DOHH2 (cell line): ENCODE data around the gene OR6C70.
"Not testable (repeated sequence)": the region's sequence is repeated elsewhere in the genome, so short reads cannot be mapped to it uniquely, and the experiment has no call there.

Experiments
- H3F3A ChIP-seq: fragments of 200-600 bp; sonication (generic), shearing (Covaris generic); 2 replicates; pipeline ENCODE4 v1.6.0; 2016; ENCODE audit warnings: antibody characterized with exemption, mild to moderate bottlenecking; ENCODE audit not compliant: control insufficient read depth, insufficient read depth
- H3K27ac ChIP-seq: fragments of 200-600 bp; sonication (generic); 2 replicates; pipeline ENCODE4 v1.5.1; 2014; ENCODE audit warnings: low read depth, mild to moderate bottlenecking, low read length, moderate library complexity
- H3K27me3 ChIP-seq: fragments of 200-600 bp; sonication (generic); 2 replicates; pipeline ENCODE4 v1.6.1; 2014; ENCODE audit warnings: mild to moderate bottlenecking, low read length, mixed read lengths; ENCODE audit not compliant: control insufficient read depth
- H3K36me3 ChIP-seq: fragments of 200-600 bp; sonication (generic); 2 replicates; pipeline ENCODE4 v1.6.1; 2014; ENCODE audit warnings: mild to moderate bottlenecking, low read length, moderate library complexity, mixed read lengths; ENCODE audit not compliant: control insufficient read depth
- H3K4me1 ChIP-seq: fragments of 200-600 bp; sonication (generic); 2 replicates; pipeline ENCODE4 v1.6.1; 2014; ENCODE audit warnings: mild to moderate bottlenecking, low read length, mixed read lengths; ENCODE audit not compliant: control insufficient read depth
- H3K4me2 ChIP-seq: fragments of 200-600 bp; sonication (generic); 2 replicates; pipeline ENCODE4 v1.6.0; 2014; ENCODE audit warnings: mild to moderate bottlenecking, low read length, moderate library complexity
- H3K4me3 ChIP-seq: fragments of 200-600 bp; sonication (generic); 2 replicates; pipeline ENCODE4 v1.5.1; 2014; ENCODE audit warnings: mild to moderate bottlenecking, low read length, mixed read lengths
- H3K79me2 ChIP-seq: fragments of 200-600 bp; sonication (generic); 2 replicates; pipeline ENCODE4 v1.6.1; 2014; ENCODE audit warnings: mild to moderate bottlenecking, low read length, mixed read lengths; ENCODE audit not compliant: control insufficient read depth
- H3K9me2 ChIP-seq: fragments of 200-600 bp; sonication (generic); replicated peaks from 2 replicates; pipeline ENCODE4 v1.6.1; 2014; ENCODE audit warnings: mild to moderate bottlenecking, low read length, mixed read lengths; ENCODE audit not compliant: control insufficient read depth
- H3K9me3 ChIP-seq: fragments of 200-600 bp; sonication (generic); 2 replicates; pipeline ENCODE4 v1.6.1; 2014; ENCODE audit warnings: antibody characterized with exemption, low read length, mixed read lengths; ENCODE audit not compliant: control insufficient read depth, insufficient read depth
- H4K20me1 ChIP-seq: fragments of 200-600 bp; sonication (generic); 2 replicates; pipeline ENCODE4 v1.6.0; 2014; ENCODE audit warnings: low read depth, mild to moderate bottlenecking, antibody characterized with exemption, low read length, moderate library complexity; ENCODE audit not compliant: control insufficient read depth, insufficient read depth
- EZH2phosphoT487 ChIP-seq: fragments of 200-600 bp; sonication (generic); IDR thresholded peaks from 2 replicates; pipeline ENCODE4 v1.6.1; 2017; ENCODE audit warnings: borderline replicate concordance, mild to moderate bottlenecking, antibody characterized with exemption, low read length, moderate library complexity, mixed read lengths
- TF ChIP-seq, protein P1 (sequence below): fragments of 200-600 bp; sonication (generic); IDR thresholded peaks from one replicate; pipeline ENCODE4 v1.5.1; 2014; ENCODE audit warnings: antibody characterized with exemption, mild to moderate bottlenecking, low read depth, low read length; ENCODE audit not compliant: poor library complexity, severe bottlenecking

The OR6C70 gene

DNA sequence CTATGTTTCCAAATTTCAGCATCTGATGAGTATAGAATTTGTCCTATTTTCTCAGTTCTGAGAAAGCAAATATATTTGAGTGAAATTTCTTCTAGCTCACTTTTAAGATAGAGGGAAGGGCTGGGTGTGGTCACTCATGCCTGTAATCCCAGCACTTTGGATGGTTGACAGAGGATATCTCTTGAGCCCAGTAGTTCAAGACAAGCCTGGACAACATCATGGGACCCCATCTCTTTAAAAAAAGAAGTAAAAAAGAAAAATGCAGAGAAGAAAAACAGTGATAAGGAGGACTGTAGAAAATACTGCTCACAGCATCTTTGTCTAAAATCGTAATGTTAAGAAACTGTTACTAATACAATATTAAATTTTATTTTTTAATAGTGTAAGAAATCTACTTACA, 2.3 kb upstream of the OR6C70 start:
- H4K20me1 ChIP-seq, result no peaks in the 10 kb centered on the region
- TF ChIP-seq, protein P1, sequence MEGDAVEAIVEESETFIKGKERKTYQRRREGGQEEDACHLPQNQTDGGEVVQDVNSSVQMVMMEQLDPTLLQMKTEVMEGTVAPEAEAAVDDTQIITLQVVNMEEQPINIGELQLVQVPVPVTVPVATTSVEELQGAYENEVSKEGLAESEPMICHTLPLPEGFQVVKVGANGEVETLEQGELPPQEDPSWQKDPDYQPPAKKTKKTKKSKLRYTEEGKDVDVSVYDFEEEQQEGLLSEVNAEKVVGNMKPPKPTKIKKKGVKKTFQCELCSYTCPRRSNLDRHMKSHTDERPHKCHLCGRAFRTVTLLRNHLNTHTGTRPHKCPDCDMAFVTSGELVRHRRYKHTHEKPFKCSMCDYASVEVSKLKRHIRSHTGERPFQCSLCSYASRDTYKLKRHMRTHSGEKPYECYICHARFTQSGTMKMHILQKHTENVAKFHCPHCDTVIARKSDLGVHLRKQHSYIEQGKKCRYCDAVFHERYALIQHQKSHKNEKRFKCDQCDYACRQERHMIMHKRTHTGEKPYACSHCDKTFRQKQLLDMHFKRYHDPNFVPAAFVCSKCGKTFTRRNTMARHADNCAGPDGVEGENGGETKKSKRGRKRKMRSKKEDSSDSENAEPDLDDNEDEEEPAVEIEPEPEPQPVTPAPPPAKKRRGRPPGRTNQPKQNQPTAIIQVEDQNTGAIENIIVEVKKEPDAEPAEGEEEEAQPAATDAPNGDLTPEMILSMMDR, result no peak
- no peak for TF ChIP-seq EZH2phosphoT487
- no peaks in the 10 kb centered on the region for H3K27me3 ChIP-seq
- H3K4me3 ChIP-seq, result no peak overlapping the region
- no peaks in the 10 kb centered on the region for H3F3A ChIP-seq
- H3K9me2 ChIP-seq, result no peaks in the 10 kb centered on the region
- no peak overlapping the region for H3K4me2 ChIP-seq
- H3K27ac ChIP-seq, result no peak overlapping the region
- no peaks in the 10 kb centered on the region for H3K9me3 ChIP-seq
- no peaks in the 10 kb centered on the region for H3K79me2 ChIP-seq
- H3K4me1 ChIP-seq, result peaks cover 28% of the 10 kb centered on the region
- H3K36me3 ChIP-seq, result no peaks in the 10 kb centered on the region; the same call in 1 of the 2 replicates

DNA sequence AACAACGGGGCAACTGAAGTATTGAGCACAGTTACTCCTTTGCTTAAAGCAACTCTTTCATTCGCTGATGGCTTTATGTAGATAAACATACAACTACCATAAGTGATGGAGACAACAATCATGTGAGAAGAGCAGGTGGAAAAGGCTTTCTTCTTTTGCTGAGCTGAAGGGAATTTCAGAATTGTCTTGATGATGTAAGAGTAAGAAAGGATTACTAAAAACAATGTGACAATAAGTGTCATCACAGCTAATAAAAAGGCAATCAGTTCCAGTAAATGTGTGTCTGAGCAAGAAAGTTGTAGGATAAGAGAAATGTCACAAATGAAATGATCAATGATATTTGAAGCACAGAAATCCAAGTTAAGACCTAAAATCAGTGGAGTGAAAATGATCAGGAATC, 647 bp downstream of the OR6C70 start:
- Histone ChIP-seq H4K20me1 (no peaks in the 10 kb centered on the region), H3K27me3 (no peaks in the 10 kb centered on the region), H3K79me2 (no peaks in the 10 kb centered on the region), H3K9me2 (no peaks in the 10 kb centered on the region), H3K4me1 (peaks cover 42% of the 10 kb centered on the region), H3K4me2 (no peak overlapping the region), H3F3A (no peaks in the 10 kb centered on the region), H3K27ac (no peak overlapping the region), H3K4me3 (no peak overlapping the region), H3K36me3 (peaks cover 6% of the 10 kb centered on the region), H3K9me3 (peaks cover 4% of the 10 kb centered on the region; the same call in 1 of the 2 replicates)
- TF ChIP-seq, protein P1, result no peak
- TF ChIP-seq EZH2phosphoT487, result no peak

DNA sequence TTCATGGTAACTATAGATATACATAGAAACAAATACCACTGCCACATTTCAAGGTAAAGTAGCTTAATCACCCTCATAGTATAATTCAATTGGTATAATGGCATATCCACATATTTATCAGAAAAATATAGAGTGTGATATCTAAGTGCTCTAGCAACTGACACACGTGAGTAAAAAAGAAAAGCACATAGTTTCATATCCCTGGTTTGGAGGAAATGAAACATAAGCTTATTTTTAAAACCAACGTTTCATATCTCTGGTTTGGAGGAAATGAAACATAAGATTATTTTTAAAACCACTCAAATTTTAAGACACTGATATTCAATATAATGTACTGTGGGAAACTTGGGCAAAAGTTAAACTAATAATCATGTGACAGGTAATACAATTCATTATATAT, 2.1 kb downstream of the OR6C70 start:
- no peaks in the 10 kb centered on the region for H3F3A ChIP-seq
- peak overlapping the region; percentile 63 for H3K27ac ChIP-seq
- no peaks in the 10 kb centered on the region for H4K20me1 ChIP-seq
- H3K9me3 ChIP-seq, result peaks cover 4% of the 10 kb centered on the region; the same call in 1 of the 2 replicates
- H3K36me3 ChIP-seq, result peaks cover 6% of the 10 kb centered on the region
- H3K4me2 ChIP-seq, result peak overlapping the region; percentile 67
- peak overlapping the region; percentile 59 for H3K4me3 ChIP-seq
- no peaks in the 10 kb centered on the region for H3K27me3 ChIP-seq
- H3K9me2 ChIP-seq, result no peaks in the 10 kb centered on the region
- H3K4me1 ChIP-seq, result peaks cover 42% of the 10 kb centered on the region
- TF ChIP-seq EZH2phosphoT487, result no peak
- H3K79me2 ChIP-seq, result no peaks in the 10 kb centered on the region

DNA sequence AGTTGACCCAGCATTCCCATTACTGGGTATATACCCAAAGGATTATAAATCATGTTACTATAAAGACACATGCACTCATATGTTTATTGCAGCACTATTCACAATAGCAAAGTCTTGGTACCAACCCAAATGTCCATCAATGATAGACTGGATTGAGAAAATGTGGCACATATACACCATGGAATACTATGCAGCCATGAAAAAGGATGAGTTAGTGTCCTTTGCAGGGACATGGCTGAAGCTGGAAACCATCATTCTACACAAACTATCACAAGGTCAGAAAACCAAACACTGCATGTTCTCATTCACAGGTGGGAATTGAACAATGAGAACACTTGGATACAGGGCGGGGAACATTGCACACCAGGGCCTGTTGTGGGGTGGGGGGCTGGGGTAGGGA, 5.0 kb downstream of the OR6C70 start:
- H3K9me3 ChIP-seq, H3K27me3 ChIP-seq, H3F3A ChIP-seq, H3K4me3 ChIP-seq, H3K9me2 ChIP-seq, H3K27ac ChIP-seq, H4K20me1 ChIP-seq, H3K36me3 ChIP-seq, H3K4me2 ChIP-seq, H3K79me2 ChIP-seq: not testable (repeated sequence)
- H3K4me1 ChIP-seq, result peaks cover 37% of the 10 kb centered on the region
